Glutamatergic neuron (in vitro differentiated cells): ENCODE results near the gene CFAP119. TPM values are rescaled to one million over a fixed set of nuclear protein-coding genes. Genes with fewer than 3 reads are reported as not detected.
A peak's percentile ranks its signal among the peaks of the same experiment; 100 is the strongest.

Experiments
- DNase-seq: peaks from one replicate; pipeline ENCODE4 v3.0.0; 2022
- H3K27ac Mint-ChIP-seq: one replicate; pipeline ENCODE4 v1.8.0; 2020; ENCODE audit warnings: mild to moderate bottlenecking, mixed read lengths, inconsistent platforms; ENCODE audit not compliant: unreplicated experiment
- H3K27me3 Mint-ChIP-seq: one replicate; pipeline ENCODE4 v1.8.0; 2020; ENCODE audit warnings: mild to moderate bottlenecking, moderate library complexity, mixed read lengths, inconsistent platforms; ENCODE audit not compliant: unreplicated experiment
- H3K36me3 Mint-ChIP-seq: one replicate; pipeline ENCODE4 v1.8.0; 2020; ENCODE audit warnings: mild to moderate bottlenecking, mixed read lengths, inconsistent platforms; ENCODE audit not compliant: unreplicated experiment
- H3K4me1 Mint-ChIP-seq: one replicate; pipeline ENCODE4 v1.8.0; 2020; ENCODE audit warnings: mild to moderate bottlenecking, low read depth, mixed read lengths, inconsistent platforms; ENCODE audit not compliant: unreplicated experiment
- H3K4me3 Mint-ChIP-seq: one replicate; pipeline ENCODE4 v1.8.0; 2020; ENCODE audit warnings: mild to moderate bottlenecking, mixed read lengths, inconsistent platforms; ENCODE audit not compliant: unreplicated experiment
- H3K9me3 Mint-ChIP-seq: one replicate; pipeline ENCODE4 v1.8.0; 2020; ENCODE audit warnings: mild to moderate bottlenecking, moderate library complexity, mixed read lengths, inconsistent platforms; ENCODE audit not compliant: unreplicated experiment
- CTCF ChIP-seq: fragments of 200-600 bp; sonication (generic); IDR thresholded peaks from one replicate; pipeline ENCODE4 v1.5.0; 2021; ENCODE audit not compliant: partially characterized antibody, unreplicated experiment
- total RNA-seq: library from RNA; stranded (reverse); fragmentation: NEBNext Ultra II Directional; extraction: Animal tissue kit (Norgen Biotek cat#: 25700); gene quantifications from one replicate; pipeline ENCODE4 v1.2.1, GENCODE V29; 2021; ENCODE audit not compliant: unreplicated experiment

CFAP119 gene
- total RNA-seq, 1 donor from 2014 or later = 10.9 TPM

- H3K4me3 Mint-ChIP-seq = no peak overlapping the region
Observed at GRCh38 chr16:30779596-30779995, 17.7 kb upstream of the CFAP119 start.

GRCh38 chr16:30778549-30779244 lies 16.8 kb upstream of the CFAP119 start:
- H3K4me3 Mint-ChIP-seq = peak overlapping the region; percentile 5
- peaks cover 21% of the 10 kb centered on the region for H3K27me3 Mint-ChIP-seq
- DNase-seq = no peak
- no peaks in the 10 kb centered on the region for H3K36me3 Mint-ChIP-seq
- TF ChIP-seq CTCF = no peak
- H3K9me3 Mint-ChIP-seq = peaks cover 19% of the 10 kb centered on the region
- H3K27ac Mint-ChIP-seq = peak overlapping the region; percentile 53
- H3K4me1 Mint-ChIP-seq = peaks cover 12% of the 10 kb centered on the region

More at GRCh38 chr16:30779596-30779995, 17.7 kb upstream of the CFAP119 start:
- peaks cover 19% of the 10 kb centered on the region for H3K27me3 Mint-ChIP-seq
- H3K4me1 Mint-ChIP-seq = peaks cover 11% of the 10 kb centered on the region
- DNase-seq = no peak
- no peaks in the 10 kb centered on the region for H3K36me3 Mint-ChIP-seq
- TF ChIP-seq CTCF = no peak
- no peak overlapping the region for H3K27ac Mint-ChIP-seq
- peaks cover 16% of the 10 kb centered on the region for H3K9me3 Mint-ChIP-seq

- Mint-ChIP-seq H3K27ac (peak overlapping the region; percentile 81), H3K36me3 (no peaks in the 10 kb centered on the region), H3K4me1 (peaks cover 12% of the 10 kb centered on the region), H3K4me3 (peak overlapping the region; percentile 96), H3K9me3 (peaks cover 22% of the 10 kb centered on the region), H3K27me3 (peaks cover 21% of the 10 kb centered on the region)
- no peak for DNase-seq
- no peak for TF ChIP-seq CTCF
Observed at GRCh38 chr16:30777591-30778297, 15.9 kb upstream of the CFAP119 start.

- DNase-seq = peak; percentile 90
- TF ChIP-seq CTCF = no peak
- Mint-ChIP-seq H3K36me3 (no peaks in the 10 kb centered on the region), H3K4me1 (peaks cover 12% of the 10 kb centered on the region), H3K9me3 (peaks cover 26% of the 10 kb centered on the region), H3K27me3 (peaks cover 21% of the 10 kb centered on the region), H3K4me3 (peak overlapping the region; percentile 96), H3K27ac (peak overlapping the region; percentile 95)
Observed at GRCh38 chr16:30775392-30776188, 13.7 kb upstream of the CFAP119 start.

- Mint-ChIP-seq H3K4me1 (peaks cover 12% of the 10 kb centered on the region), H3K4me3 (peak overlapping the region; percentile 96), H3K36me3 (no peaks in the 10 kb centered on the region), H3K9me3 (peaks cover 26% of the 10 kb centered on the region), H3K27ac (peak overlapping the region; percentile 95), H3K27me3 (peaks cover 21% of the 10 kb centered on the region)
- DNase-seq = no peak
- TF ChIP-seq CTCF = no peak
Observed at GRCh38 chr16:30775131-30775391, 13.2 kb upstream of the CFAP119 start.
